ENCODE measurements around the gene ATXN10.

Gene ATXN10

DNA sequence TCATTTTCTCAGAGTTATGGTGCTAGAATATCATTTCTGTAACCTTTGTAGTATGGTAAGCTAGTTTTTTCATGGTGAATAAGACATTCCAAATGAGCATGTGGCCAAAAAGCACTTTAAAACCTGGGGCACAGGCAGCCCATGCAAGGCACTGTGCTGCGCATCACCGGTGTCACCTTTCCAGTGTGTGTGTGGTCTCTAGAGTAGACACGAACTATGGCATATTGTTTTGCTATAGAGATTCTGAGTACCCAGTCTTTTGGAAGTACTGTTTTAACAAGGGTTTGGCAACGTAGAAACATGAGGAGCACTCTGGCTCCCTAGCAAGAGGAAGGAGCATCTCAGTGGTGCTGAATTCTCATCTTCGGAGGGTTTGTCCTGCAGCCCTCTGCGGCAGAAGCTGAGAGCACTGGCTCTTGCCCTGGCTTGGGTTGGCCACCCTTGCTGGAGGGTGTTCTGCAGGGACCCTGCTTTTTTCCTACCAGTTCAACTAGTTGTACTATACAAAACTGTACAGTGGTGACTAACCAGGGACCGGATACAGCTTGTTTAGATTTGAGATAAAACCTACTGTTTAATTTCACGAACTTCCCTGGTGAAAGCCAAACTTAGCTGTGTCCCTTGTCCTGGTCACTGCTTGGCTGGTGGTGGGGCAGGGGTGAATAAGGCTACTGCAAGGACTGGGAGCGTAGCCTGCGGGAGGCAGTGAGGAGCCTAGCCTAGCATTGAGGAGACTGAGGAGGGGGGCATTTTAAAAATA, 135.7 kb downstream of the ATXN10 start:
- Histone ChIP-seq H3K27ac (no peak overlapping the region), H3K4me3 (no peak overlapping the region)
- no peak for DNase-seq (ENCODE audit: low spot score)
- TF ChIP-seq, protein P1, sequence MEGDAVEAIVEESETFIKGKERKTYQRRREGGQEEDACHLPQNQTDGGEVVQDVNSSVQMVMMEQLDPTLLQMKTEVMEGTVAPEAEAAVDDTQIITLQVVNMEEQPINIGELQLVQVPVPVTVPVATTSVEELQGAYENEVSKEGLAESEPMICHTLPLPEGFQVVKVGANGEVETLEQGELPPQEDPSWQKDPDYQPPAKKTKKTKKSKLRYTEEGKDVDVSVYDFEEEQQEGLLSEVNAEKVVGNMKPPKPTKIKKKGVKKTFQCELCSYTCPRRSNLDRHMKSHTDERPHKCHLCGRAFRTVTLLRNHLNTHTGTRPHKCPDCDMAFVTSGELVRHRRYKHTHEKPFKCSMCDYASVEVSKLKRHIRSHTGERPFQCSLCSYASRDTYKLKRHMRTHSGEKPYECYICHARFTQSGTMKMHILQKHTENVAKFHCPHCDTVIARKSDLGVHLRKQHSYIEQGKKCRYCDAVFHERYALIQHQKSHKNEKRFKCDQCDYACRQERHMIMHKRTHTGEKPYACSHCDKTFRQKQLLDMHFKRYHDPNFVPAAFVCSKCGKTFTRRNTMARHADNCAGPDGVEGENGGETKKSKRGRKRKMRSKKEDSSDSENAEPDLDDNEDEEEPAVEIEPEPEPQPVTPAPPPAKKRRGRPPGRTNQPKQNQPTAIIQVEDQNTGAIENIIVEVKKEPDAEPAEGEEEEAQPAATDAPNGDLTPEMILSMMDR (IDR thresholded peaks at IDR 0.05): no peak

DNA sequence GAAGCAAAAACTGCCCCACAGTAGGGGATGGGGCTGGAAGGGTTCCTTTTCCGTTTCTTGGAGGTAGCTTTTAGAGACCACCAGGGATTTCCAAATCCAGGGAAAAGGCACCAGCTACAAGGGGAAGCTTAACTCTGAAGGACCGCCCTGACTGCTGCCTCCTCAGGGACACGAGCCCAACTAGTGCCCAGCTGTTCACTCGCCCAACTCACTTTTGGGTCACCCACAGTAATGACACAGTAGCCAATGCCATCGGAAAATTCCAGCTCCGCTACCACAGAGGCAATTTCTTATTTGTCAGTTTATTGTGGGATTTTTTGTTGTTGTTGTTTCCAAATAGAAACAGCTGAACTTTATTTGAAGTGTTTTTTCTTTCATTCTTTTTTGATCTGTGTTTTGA, 141.3 kb downstream of the ATXN10 start:
- TF ChIP-seq, protein P1 (IDR thresholded peaks at IDR 0.05): no peak
- no peak for DNase-seq (ENCODE audit: low spot score)
- Histone ChIP-seq H3K27ac (no peak overlapping the region), H3K4me3 (no peak overlapping the region)

DNA sequence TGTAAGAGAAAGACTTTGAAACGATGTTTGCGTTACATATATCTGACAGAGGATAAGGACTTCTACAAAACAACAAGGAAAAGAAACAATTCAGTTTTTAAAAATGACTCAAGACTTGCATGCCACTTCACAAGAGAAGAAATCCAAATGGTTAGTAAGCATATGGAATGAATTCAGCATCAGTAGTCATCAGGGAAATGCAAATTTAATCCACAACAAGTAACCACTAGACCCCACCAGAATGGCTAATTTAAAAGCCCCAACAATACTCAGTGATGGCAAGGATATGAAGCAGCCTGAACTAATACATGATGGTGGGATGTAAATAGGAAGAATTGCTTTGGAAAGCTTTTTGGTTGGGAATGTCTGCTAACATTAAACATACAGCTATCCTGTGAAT, 142.6 kb downstream of the ATXN10 start:
- DNase-seq (ENCODE audit: low spot score): no peak
- no peak overlapping the region for H3K27ac ChIP-seq
- no peak overlapping the region for H3K4me3 ChIP-seq
- TF ChIP-seq, protein P1 (IDR thresholded peaks at IDR 0.05): no peak

DNA sequence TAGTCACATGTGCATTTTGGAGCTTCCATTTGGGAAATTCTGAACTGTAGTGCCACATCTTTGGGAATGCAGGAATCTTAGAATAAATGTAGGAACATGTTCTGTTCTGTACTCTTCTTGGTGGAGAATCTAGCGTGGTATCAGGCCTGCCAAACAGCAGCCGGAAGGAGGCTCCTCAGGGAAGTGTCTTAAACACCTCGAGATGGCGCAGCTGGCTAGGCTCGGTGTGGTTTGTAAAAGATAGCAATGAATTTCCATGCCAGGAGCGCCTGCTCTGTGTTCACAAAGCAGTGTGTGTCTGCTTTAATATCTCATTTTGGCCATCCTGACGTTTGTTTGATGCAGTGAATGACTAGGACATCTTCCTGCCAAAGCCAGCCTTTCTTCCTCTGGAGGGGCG, 145.1 kb downstream of the ATXN10 start:
- no peak for DNase-seq (ENCODE audit: low spot score)
- TF ChIP-seq, protein P1 (IDR thresholded peaks at IDR 0.05): no peak
- no peak overlapping the region for H3K27ac ChIP-seq
- H3K4me3 ChIP-seq: no peak overlapping the region

DNA sequence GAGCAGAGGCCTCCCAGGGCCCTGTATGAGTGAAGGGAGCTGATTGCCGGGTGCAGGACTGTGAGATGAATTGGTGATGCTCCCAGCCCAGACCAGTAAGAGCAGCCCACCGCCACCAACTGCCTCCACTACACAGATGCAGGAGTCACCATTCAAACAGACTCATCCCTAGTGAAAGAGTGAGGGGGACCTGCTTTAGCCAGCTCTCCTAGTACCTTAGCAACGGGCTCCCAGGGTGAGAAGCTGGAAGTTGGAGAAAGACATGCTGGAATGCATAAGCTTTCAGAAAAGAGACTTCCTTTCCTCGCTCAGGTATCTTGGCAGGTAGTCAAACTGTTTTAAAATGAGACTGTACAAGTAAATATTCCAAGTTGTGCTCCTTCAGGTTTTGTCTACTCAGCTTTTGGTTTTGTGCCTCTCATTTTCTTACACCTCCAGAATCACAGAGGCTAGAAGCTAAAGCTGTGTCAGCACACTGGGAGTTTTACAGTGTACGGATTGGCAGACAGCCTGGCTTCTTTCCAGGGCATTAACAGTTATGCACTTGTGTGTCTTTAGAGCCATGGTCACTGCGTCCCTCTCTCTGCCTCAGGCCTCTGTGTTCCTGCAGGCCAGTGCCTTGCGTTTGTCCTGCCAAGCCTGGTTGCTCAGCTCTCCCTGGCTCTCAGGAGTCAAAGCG, 146.2 kb downstream of the ATXN10 start:
- TF ChIP-seq, protein P1 (IDR thresholded peaks at IDR 0.05): no peak
- H3K4me3 ChIP-seq: no peak overlapping the region
- H3K27ac ChIP-seq: no peak overlapping the region
- DNase-seq (ENCODE audit: low spot score): no peak

DNA sequence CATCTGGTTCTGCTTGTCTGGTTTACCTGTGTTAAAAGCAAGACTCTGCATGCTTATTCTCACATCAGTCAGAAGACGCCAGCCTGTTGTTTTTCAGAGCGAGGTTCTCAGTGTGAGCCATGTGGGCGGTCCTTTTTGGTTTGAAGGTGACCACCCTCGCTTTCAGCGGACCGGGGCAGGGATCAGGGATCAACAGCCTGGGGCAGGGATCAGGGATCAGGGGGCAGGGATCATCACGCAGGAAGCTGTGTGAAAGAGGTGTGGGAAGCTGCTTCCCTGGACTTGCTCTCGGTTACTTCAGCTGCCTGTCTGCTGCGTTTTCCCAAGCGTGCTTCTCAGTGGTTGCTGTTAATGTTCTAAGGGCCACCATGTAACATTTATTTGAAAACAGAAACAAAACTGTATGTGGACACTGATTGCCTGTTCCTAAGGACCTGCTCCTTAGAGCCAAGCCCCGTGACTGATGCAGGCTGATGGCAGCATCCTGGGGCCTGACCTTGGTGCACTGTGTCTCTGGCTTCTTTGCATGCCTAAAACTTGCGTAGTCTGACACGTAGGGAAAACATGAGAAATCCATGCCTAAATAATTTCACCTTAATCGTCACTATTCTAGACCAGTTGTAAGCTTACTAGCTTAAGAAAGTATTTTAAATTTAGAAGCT, 146.9 kb downstream of the ATXN10 start:
- H3K4me3 ChIP-seq: no peak overlapping the region
- H3K27ac ChIP-seq: no peak overlapping the region
- no peak for DNase-seq (ENCODE audit: low spot score)
- TF ChIP-seq, protein P1 (IDR thresholded peaks at IDR 0.05): no peak
